Panc1 (cell line): ENCODE data around the gene CORIN. TPM values are rescaled to one million over a fixed set of nuclear protein-coding genes. Genes with fewer than 3 reads are reported as not detected.

Source experiments
- ATAC-seq: fragments of 200-7000 bp; cut with Tn5 transposase; 2 replicates; pipeline ENCODE4 v1.9.1; 2020; ENCODE audit warnings: mild to moderate bottlenecking, moderate library complexity
- BruUV-seq: library from RNA; stranded (reverse); fragments of 400-500 nt; replicated peaks from 2 replicates; lab custom pipeline; 2021; lab: Mats Ljungman, UMichigan
- CTCF ChIA-PET: fragments of 300-600 bp; sonication (Branson Sonifier 250); formaldehyde crosslinking; loops from one replicate; lab custom pipeline; 2022; ENCODE audit warnings: antibody characterized with exemption; lab: Charles Lee
- POLR2A ChIA-PET: fragments of 300-600 bp; sonication (Branson Sonifier 250); formaldehyde crosslinking; loops from one replicate; lab custom pipeline; 2022; ENCODE audit warnings: antibody characterized with exemption; lab: Charles Lee
- DNase-seq: peaks from one replicate; pipeline ENCODE4 v3.0.0-alpha.2; 2010; ENCODE audit warnings: low read depth, low spot score
- H3K27ac ChIP-seq: 2 replicates; pipeline ENCODE4 v1.5.1; 2011; ENCODE audit warnings: mild to moderate bottlenecking, low read length, inconsistent platforms
- H3K27me3 ChIP-seq: fragments of 200-500 bp; sonication (Bioruptor generic); 2 replicates; pipeline ENCODE4 v1.6.0; 2014; ENCODE audit warnings: low read length, inconsistent platforms; ENCODE audit not compliant: control insufficient read depth, insufficient read depth
- H3K36me3 ChIP-seq: fragments of 200-500 bp; sonication (Bioruptor generic); 2 replicates; pipeline ENCODE4 v1.5.1; 2014; ENCODE audit warnings: inconsistent platforms, mild to moderate bottlenecking, low read length, moderate library complexity; ENCODE audit not compliant: control insufficient read depth, insufficient read depth
- H3K4me1 ChIP-seq: 2 replicates; pipeline ENCODE4 v1.5.1; 2011; ENCODE audit warnings: inconsistent platforms, mild to moderate bottlenecking, low read length, moderate library complexity; ENCODE audit not compliant: control insufficient read depth, insufficient read depth
- H3K4me3 ChIP-seq, 2 experiments: 2 replicates each; pipeline ENCODE4 v1.5.1; 2011 to 2012; ENCODE audit warnings: low read depth in 2 of 2, low read length in 2 of 2, mild to moderate bottlenecking in 2 of 2, inconsistent platforms in 1 of 2, moderate library complexity in 1 of 2
- H3K9me3 ChIP-seq: fragments of 200-500 bp; sonication (Bioruptor generic); 2 replicates; pipeline ENCODE4 v1.5.1; 2014; ENCODE audit warnings: low read depth, mild to moderate bottlenecking, inconsistent platforms, low read length, moderate library complexity; ENCODE audit not compliant: control insufficient read depth, insufficient read depth
- CTCF ChIP-seq: fragments of 450-650 bp; IDR thresholded peaks from 2 replicates; pipeline ENCODE4 v1.5.1; 2017; ENCODE audit warnings: mild to moderate bottlenecking
- POLR2AphosphoS5 ChIP-seq: IDR thresholded peaks from 2 replicates; pipeline ENCODE4 v1.6.1; 2012; ENCODE audit warnings: mild to moderate bottlenecking, low read depth, low read length, moderate library complexity
- SIN3A ChIP-seq: IDR thresholded peaks from 2 replicates; pipeline ENCODE4 v1.6.1; 2012; ENCODE audit warnings: low read depth, mild to moderate bottlenecking, low read length, moderate library complexity, borderline replicate concordance; ENCODE audit not compliant: insufficient read depth
- TCF7L2 ChIP-seq: IDR thresholded peaks from 2 replicates; pipeline ENCODE4 v1.6.1; 2011; ENCODE audit warnings: mild to moderate bottlenecking, low read depth, low read length, inconsistent platforms
- in situ Hi-C: cut with HindIII; loops from 2 replicates; pipeline ENCODE4 v1.10.0; 2016; ENCODE audit warnings: low sequenced_read_pairs, low pct_unique_long_range_greater_than_20kb
- intact Hi-C: fragments of 100-400 bp; cut with micrococcal nuclease; formaldehyde crosslinking; loops from one replicate; pipeline ENCODE4 v1.10.0; 2022; ENCODE audit not compliant: unreplicated experiment
- total RNA-seq: library from RNA; stranded (reverse); gene quantifications from one replicate; pipeline ENCODE4 v1.2.1, GENCODE V29; 2021; ENCODE audit not compliant: unreplicated experiment
- TF ChIP-seq, protein P1 (sequence below), 2 experiments: IDR thresholded peaks; 2 replicates each; pipeline ENCODE4 v1.6.1; 2011 to 2012; ENCODE audit warnings: low read depth in 2 of 2, control low read depth in 1 of 2, low read length in 1 of 2, mild to moderate bottlenecking in 1 of 2, moderate library complexity in 1 of 2; ENCODE audit not compliant: insufficient read depth in 1 of 2

Gene CORIN
- total RNA-seq, 1 experiment from 2014 or later, result not detected

GRCh38 chr4:47621181-47621580 is 216.7 kb downstream of the CORIN start:
- Histone ChIP-seq H3K36me3 (no peaks in the 10 kb centered on the region), H3K9me3 (no peaks in the 10 kb centered on the region), H3K27ac (no peak overlapping the region), H3K4me3 (no peak overlapping the region), H3K4me1 (no peaks in the 10 kb centered on the region), H3K27me3 (no peaks in the 10 kb centered on the region)
- TF ChIP-seq POLR2AphosphoS5, result no peak
- TF ChIP-seq TCF7L2, result no peak
- no peak for TF ChIP-seq SIN3A
- TF ChIP-seq, protein P1, sequence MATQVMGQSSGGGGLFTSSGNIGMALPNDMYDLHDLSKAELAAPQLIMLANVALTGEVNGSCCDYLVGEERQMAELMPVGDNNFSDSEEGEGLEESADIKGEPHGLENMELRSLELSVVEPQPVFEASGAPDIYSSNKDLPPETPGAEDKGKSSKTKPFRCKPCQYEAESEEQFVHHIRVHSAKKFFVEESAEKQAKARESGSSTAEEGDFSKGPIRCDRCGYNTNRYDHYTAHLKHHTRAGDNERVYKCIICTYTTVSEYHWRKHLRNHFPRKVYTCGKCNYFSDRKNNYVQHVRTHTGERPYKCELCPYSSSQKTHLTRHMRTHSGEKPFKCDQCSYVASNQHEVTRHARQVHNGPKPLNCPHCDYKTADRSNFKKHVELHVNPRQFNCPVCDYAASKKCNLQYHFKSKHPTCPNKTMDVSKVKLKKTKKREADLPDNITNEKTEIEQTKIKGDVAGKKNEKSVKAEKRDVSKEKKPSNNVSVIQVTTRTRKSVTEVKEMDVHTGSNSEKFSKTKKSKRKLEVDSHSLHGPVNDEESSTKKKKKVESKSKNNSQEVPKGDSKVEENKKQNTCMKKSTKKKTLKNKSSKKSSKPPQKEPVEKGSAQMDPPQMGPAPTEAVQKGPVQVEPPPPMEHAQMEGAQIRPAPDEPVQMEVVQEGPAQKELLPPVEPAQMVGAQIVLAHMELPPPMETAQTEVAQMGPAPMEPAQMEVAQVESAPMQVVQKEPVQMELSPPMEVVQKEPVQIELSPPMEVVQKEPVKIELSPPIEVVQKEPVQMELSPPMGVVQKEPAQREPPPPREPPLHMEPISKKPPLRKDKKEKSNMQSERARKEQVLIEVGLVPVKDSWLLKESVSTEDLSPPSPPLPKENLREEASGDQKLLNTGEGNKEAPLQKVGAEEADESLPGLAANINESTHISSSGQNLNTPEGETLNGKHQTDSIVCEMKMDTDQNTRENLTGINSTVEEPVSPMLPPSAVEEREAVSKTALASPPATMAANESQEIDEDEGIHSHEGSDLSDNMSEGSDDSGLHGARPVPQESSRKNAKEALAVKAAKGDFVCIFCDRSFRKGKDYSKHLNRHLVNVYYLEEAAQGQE (IDR thresholded peaks at IDR 0.05; ENCODE audit: insufficient read depth in 1 of 2, low read depth in 2 of 2, low read length in 1 of 2), result no peak
- TF ChIP-seq CTCF, result no peak
- no peak for DNase-seq
- intact Hi-C loops, result no loop called here
- POLR2A ChIA-PET, result no interaction called here
- BruUV-seq, result no TSS peak
- ATAC-seq, result no peak
- in situ Hi-C loops, result no loop called here
- CTCF ChIA-PET, result no interaction called here

- ATAC-seq (no peak), DNase-seq (no peak)
- Histone ChIP-seq H3K9me3 (no peaks in the 10 kb centered on the region), H3K27me3 (no peaks in the 10 kb centered on the region), H3K27ac (no peak overlapping the region), H3K36me3 (no peaks in the 10 kb centered on the region), H3K4me1 (no peaks in the 10 kb centered on the region), H3K4me3 (no peak overlapping the region)
- ChIA-PET CTCF (no interaction called here), POLR2A (no interaction called here)
- TF ChIP-seq SIN3A (no peak), TCF7L2 (no peak), POLR2AphosphoS5 (no peak), CTCF (no peak)
- TF ChIP-seq, protein P1 (IDR thresholded peaks at IDR 0.05; ENCODE audit: insufficient read depth in 1 of 2, low read depth in 2 of 2, low read length in 1 of 2), result no peak
- BruUV-seq, result no TSS peak
- in situ Hi-C loops (no loop called here), intact Hi-C loops (no loop called here)
These were observed 218.2 kb downstream of the CORIN start for GRCh38 chr4:47619691-47620090.
